C4-2B (cell line): ENCODE measurements around the gene RAB31.

ENCODE experiments used
- H3K27ac ChIP-seq: fragments of 450-650 bp; 2 replicates; pipeline ENCODE4 v1.5.1; 2017
- CTCF ChIP-seq: fragments of 450-650 bp; conservative IDR thresholded peaks from 2 replicates; pipeline ENCODE4 v1.5.1; 2017; ENCODE audit warnings: mild to moderate bottlenecking
- ZFX ChIP-seq: fragments of 450-650 bp; IDR thresholded peaks from 2 replicates; pipeline ENCODE4 v1.6.1; 2017

RAB31 gene

GRCh38 chr18:9774150-9774549 is 66.0 kb downstream of the RAB31 start:
- TF ChIP-seq CTCF (no peak), ZFX (no peak)
- no peak overlapping the region for H3K27ac ChIP-seq

- TF ChIP-seq ZFX = no peak
- no peak for TF ChIP-seq CTCF
- no peak overlapping the region for H3K27ac ChIP-seq
These were observed 67.1 kb downstream of the RAB31 start for GRCh38 chr18:9775178-9775577.

DNA sequence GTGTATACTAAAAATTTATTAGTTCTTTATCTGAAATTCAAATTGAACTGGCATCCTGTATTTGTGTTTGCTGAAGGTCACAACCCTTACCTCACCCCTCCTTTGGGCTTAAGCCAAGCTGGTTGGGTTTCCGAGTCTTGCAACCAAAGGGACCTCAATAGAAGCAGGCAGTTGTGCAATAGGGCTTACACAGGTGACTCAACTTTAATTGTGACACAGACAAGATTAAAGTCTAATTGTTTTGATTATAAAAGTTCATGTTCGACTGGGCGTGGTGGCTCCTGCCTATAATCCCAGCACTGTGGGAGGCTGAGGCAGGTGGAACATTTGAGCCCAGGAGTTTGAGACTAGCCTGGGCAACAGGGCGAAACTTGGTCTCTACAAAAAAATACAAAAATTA is 71.5 kb downstream of the RAB31 start:
- no peak for TF ChIP-seq CTCF
- TF ChIP-seq ZFX = no peak
- H3K27ac ChIP-seq = no peak overlapping the region

GRCh38 chr18:9782073-9782857 is 74.2 kb downstream of the RAB31 start:
- no peak for TF ChIP-seq CTCF
- TF ChIP-seq ZFX = no peak
- no peak overlapping the region for H3K27ac ChIP-seq

DNA sequence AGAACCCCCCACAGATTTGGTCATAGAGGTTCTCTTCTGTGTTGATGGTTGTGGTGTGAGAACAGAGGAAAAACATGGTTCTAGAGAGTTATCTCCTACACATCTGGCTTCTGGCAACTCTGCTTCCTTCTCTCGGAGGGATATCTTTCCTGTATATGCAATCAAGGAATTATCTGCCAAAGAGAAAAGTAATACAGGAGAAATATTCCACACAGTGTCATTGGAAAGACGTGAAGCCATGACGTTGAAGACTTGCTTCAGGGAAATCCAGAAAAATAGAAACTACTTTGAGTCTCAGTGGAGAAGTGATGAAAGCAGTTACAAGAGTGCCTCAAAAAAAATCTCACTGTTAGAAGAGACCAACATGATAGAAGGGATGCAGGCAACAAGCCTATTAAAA is 78.5 kb downstream of the RAB31 start:
- TF ChIP-seq ZFX (no peak), CTCF (no peak)
- no peak overlapping the region for H3K27ac ChIP-seq

DNA sequence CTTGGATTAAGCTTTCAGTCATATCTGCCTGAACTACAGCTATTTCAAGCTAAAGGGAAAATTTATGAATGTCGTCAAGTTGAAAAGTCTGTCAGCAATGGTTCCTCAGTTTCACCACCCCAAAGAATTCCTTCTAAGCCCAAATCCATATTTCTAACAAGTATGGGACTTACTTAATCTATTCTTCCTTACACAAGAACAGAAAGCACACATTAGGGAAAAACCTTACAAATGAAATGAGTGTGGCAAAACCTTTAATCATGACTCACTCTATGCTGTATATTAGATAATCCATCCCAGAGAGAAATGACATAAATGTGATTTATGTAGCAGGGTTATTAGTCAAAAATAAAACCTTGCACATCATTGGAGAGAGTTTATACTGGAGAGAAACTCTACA is 78.9 kb downstream of the RAB31 start:
- H3K27ac ChIP-seq = no peak overlapping the region

More for the DNA sequence above, 78.9 kb downstream of the RAB31 start:
- TF ChIP-seq ZFX (no peak), CTCF (no peak)
